H1 (cell line): ENCODE measurements around the gene POLDIP2. TPM values are rescaled to one million over a fixed set of nuclear protein-coding genes. Genes with fewer than 3 reads are reported as not detected.

ENCODE experiments used
- CTCF ChIA-PET: fragments of 300-600 bp; sonication (Branson Sonifier 250); formaldehyde crosslinking; loops from one replicate; lab custom pipeline; 2021; ENCODE audit not compliant: partially characterized antibody; lab: Charles Lee
- POLR2A ChIA-PET: fragments of 300-600 bp; sonication (Branson Sonifier 250); formaldehyde crosslinking; loops from one replicate; lab custom pipeline; 2021; ENCODE audit warnings: inconsistent platforms; ENCODE audit not compliant: partially characterized antibody; lab: Charles Lee
- DNase-seq, 2 experiments: peaks; one replicate each; pipeline versions ENCODE4 v3.0.0 to v3.0.0-alpha.2; 2010 to 2022; ENCODE audit warnings: low spot score in 2 of 2, low read depth in 1 of 2, mixed read lengths in 1 of 2
- FAIRE-seq: peaks from 2 replicates; lab custom pipeline; 2011; peaks lifted over from hg19 to GRCh38; lab: Jason Lieb, UNC
- H2AFZ ChIP-seq: 2 replicates; pipeline ENCODE4 v1.8.1; 2012; ENCODE audit warnings: low read length, inconsistent platforms
- H2AK5ac ChIP-seq: 2 replicates; pipeline ENCODE4 v1.6.1; 2013; ENCODE audit warnings: low read depth, low read length
- H2BK120ac ChIP-seq: replicated peaks from 2 replicates; pipeline ENCODE3; 2013; ENCODE audit warnings: low read depth, low read length, inconsistent platforms
- H2BK12ac ChIP-seq: 2 replicates; pipeline ENCODE4 v1.6.1; 2013; ENCODE audit warnings: low read depth, low read length
- H2BK15ac ChIP-seq: 2 replicates; pipeline ENCODE4 v1.6.1; 2013; ENCODE audit warnings: low read length
- H2BK20ac ChIP-seq: 2 replicates; pipeline ENCODE4 v1.6.1; 2013; ENCODE audit warnings: low read length
- H2BK5ac ChIP-seq: 2 replicates; pipeline ENCODE4 v1.6.1; 2013; ENCODE audit warnings: low read depth, low read length
- H3K14ac ChIP-seq: 2 replicates; pipeline ENCODE4 v1.6.1; 2013; ENCODE audit warnings: inconsistent platforms; ENCODE audit not compliant: insufficient read length
- H3K18ac ChIP-seq: 2 replicates; pipeline ENCODE4 v1.6.1; 2013; ENCODE audit warnings: low read length; ENCODE audit errors: extremely low read depth
- H3K23ac ChIP-seq: 2 replicates; pipeline ENCODE4 v1.6.1; 2013; ENCODE audit warnings: inconsistent platforms; ENCODE audit not compliant: insufficient read length
- H3K23me2 ChIP-seq: 2 replicates; pipeline ENCODE4 v1.6.1; 2013; ENCODE audit warnings: low read depth, low read length
- H3K27ac ChIP-seq: 2 replicates; pipeline ENCODE4 v1.6.1; 2011; ENCODE audit warnings: low read depth, low read length, inconsistent platforms
- H3K27me3 ChIP-seq, 4 experiments: replicated peaks in 1 of 4; 1 replicate in 1 of 4; 2 replicates in 3 of 4; pipeline versions ENCODE4 v1.6.1 to v1.8.1; 2011 to 2013; ENCODE audit warnings: low read length in 3 of 4, mild to moderate bottlenecking in 3 of 4, inconsistent platforms in 2 of 4, mixed read lengths in 2 of 4, moderate library complexity in 1 of 4; ENCODE audit not compliant: control insufficient read depth in 3 of 4, insufficient read depth in 3 of 4; ENCODE audit errors: extremely low read depth in 1 of 4
- H3K36me3 ChIP-seq, 4 experiments: 2 replicates each; pipeline versions ENCODE4 v1.6.1 to v1.8.1; 2011 to 2013; ENCODE audit warnings: mild to moderate bottlenecking in 4 of 4, low read length in 3 of 4, moderate library complexity in 2 of 4, control low read depth in 1 of 4, inconsistent platforms in 1 of 4; ENCODE audit not compliant: insufficient read depth in 4 of 4, control insufficient read depth in 2 of 4
- H3K4ac ChIP-seq: replicated peaks from 2 replicates; pipeline ENCODE3; 2013; ENCODE audit warnings: low read length, low read depth, mixed read lengths, inconsistent platforms; ENCODE audit not compliant: insufficient read length
- H3K4me1 ChIP-seq, 4 experiments: replicated peaks in 1 of 4; 1 replicate in 1 of 4; 2 replicates in 3 of 4; pipeline versions ENCODE4 v1.6.1 to v1.8.1; 2011 to 2013; ENCODE audit warnings: low read length in 3 of 4, inconsistent platforms in 2 of 4, mixed read lengths in 1 of 4; ENCODE audit not compliant: insufficient read depth in 4 of 4, control insufficient read depth in 3 of 4
- H3K4me2 ChIP-seq, 2 experiments: 2 replicates each; pipeline versions ENCODE4 v1.6.1 to v1.8.1; 2011 to 2013; ENCODE audit warnings: low read depth in 2 of 2, low read length in 2 of 2, control low read depth in 1 of 2, inconsistent platforms in 1 of 2, mild to moderate bottlenecking in 1 of 2; ENCODE audit not compliant: insufficient read depth in 1 of 2
- H3K4me3 ChIP-seq, 4 experiments: fragments of 200-600, 300-600 bp in 1 of 4; sonication (generic), shearing (Covaris generic), sonication (Bioruptor Twin) in 1 of 4; 2 replicates each; pipeline versions ENCODE4 v1.5.1 to v1.8.1; 2011 to 2016; ENCODE audit warnings: low read length in 4 of 4, low read depth in 3 of 4, control low read depth in 2 of 4, inconsistent platforms in 2 of 4, mild to moderate bottlenecking in 2 of 4, mixed read lengths in 1 of 4, moderate library complexity in 1 of 4; ENCODE audit not compliant: insufficient read depth in 2 of 4; ENCODE audit errors: extremely low read depth in 1 of 4
- H3K56ac ChIP-seq: replicated peaks from 2 replicates; pipeline ENCODE3; 2013; ENCODE audit warnings: low read depth, mild to moderate bottlenecking, mixed read lengths, low read length, inconsistent platforms; ENCODE audit not compliant: insufficient read length
- H3K79me1 ChIP-seq: 2 replicates; pipeline ENCODE4 v1.6.1; 2013; ENCODE audit warnings: low read depth, low read length, control low read depth
- H3K79me2 ChIP-seq, 2 experiments: 2 replicates each; pipeline versions ENCODE4 v1.6.1 to v1.8.1; 2012 to 2013; ENCODE audit warnings: low read length in 2 of 2, mild to moderate bottlenecking in 2 of 2, inconsistent platforms in 1 of 2; ENCODE audit not compliant: insufficient read depth in 2 of 2, control insufficient read depth in 1 of 2
- H3K9ac ChIP-seq, 4 experiments: replicated peaks in 1 of 4; 1 replicate in 1 of 4; 2 replicates in 3 of 4; pipeline versions ENCODE4 v1.6.1 to v1.8.1; 2011 to 2013; ENCODE audit warnings: low read depth in 3 of 4, low read length in 3 of 4, control low read depth in 2 of 4, mild to moderate bottlenecking in 2 of 4, moderate library complexity in 2 of 4, inconsistent platforms in 1 of 4; ENCODE audit errors: extremely low read depth in 1 of 4
- H3K9me3 ChIP-seq, 2 experiments: 2 replicates each; pipeline versions ENCODE4 v1.6.1 to v1.8.1; 2012 to 2013; ENCODE audit warnings: mild to moderate bottlenecking in 2 of 2, moderate library complexity in 2 of 2, control low read depth in 1 of 2, inconsistent platforms in 1 of 2, low read depth in 1 of 2, low read length in 1 of 2, mixed read lengths in 1 of 2; ENCODE audit not compliant: insufficient read depth in 2 of 2
- H4K20me1 ChIP-seq, 2 experiments: replicated peaks in 1 of 2; 2 replicates each; pipeline versions ENCODE3 to v1.8.1; 2011 to 2013; ENCODE audit warnings: inconsistent platforms in 2 of 2, low read length in 2 of 2, mild to moderate bottlenecking in 1 of 2; ENCODE audit not compliant: insufficient read depth in 2 of 2, control insufficient read depth in 1 of 2
- H4K5ac ChIP-seq: 2 replicates; pipeline ENCODE4 v1.6.1; 2013; ENCODE audit warnings: low read length, low read depth, mixed read lengths, inconsistent platforms; ENCODE audit not compliant: insufficient read length
- H4K8ac ChIP-seq: 2 replicates; pipeline ENCODE4 v1.8.0; 2013; ENCODE audit warnings: mild to moderate bottlenecking, moderate library complexity, low read length, inconsistent platforms; ENCODE audit not compliant: insufficient read depth; ENCODE audit errors: extremely low read depth
- H4K91ac ChIP-seq: replicated peaks from 2 replicates; pipeline ENCODE3; 2013; ENCODE audit warnings: low read length, mixed read lengths, inconsistent platforms; ENCODE audit not compliant: insufficient read length
- BACH1 ChIP-seq: IDR thresholded peaks from 2 replicates; pipeline ENCODE4 v1.6.1; 2012; ENCODE audit warnings: low read length, improper control_type of control experiment
- CBX8 ChIP-seq: fragments of 300-800, 300-1000 bp; sonication (generic); IDR thresholded peaks from 2 replicates; pipeline ENCODE4 v1.7.1; 2016; ENCODE audit warnings: low read depth, low read length, borderline replicate concordance
- CTBP2 ChIP-seq: IDR thresholded peaks from 2 replicates; pipeline ENCODE4 v1.7.0; 2011; ENCODE audit warnings: borderline replicate concordance, mild to moderate bottlenecking, moderate library complexity, mixed read lengths, low read length; ENCODE audit not compliant: insufficient read depth, insufficient read length
- GABPA ChIP-seq: IDR thresholded peaks from 2 replicates; pipeline ENCODE4 v1.6.1; 2011; ENCODE audit warnings: mild to moderate bottlenecking, low read length, moderate library complexity, borderline replicate concordance; ENCODE audit not compliant: insufficient read depth
- SAP30 ChIP-seq: fragments of 300-600 bp; sonication (generic); IDR thresholded peaks from 2 replicates; pipeline ENCODE4 v1.7.1; 2012; ENCODE audit warnings: low read length, moderate library complexity, mild to moderate bottlenecking, inconsistent platforms; ENCODE audit not compliant: insufficient read depth, insufficient replicate concordance
- WGBS, 2 experiments: shearing (Covaris generic) in 1 of 2; methylation state at CpG; one replicate each; pipeline versions ENCODE4 v1.1.6 to v1.1.7; 2013 to 2015; ENCODE audit warnings: low lambda C conversion rate in 2 of 2, mixed read lengths in 2 of 2, inconsistent platforms in 1 of 2, low coverage in 1 of 2, missing lambda C conversion rate in 1 of 2; ENCODE audit not compliant: insufficient replicate concordance in 2 of 2, insufficient coverage in 1 of 2, insufficient read length in 1 of 2; ENCODE audit errors: extremely low coverage in 1 of 2, missing lambda C conversion rate in 1 of 2; 5-methylcytosine and 5-hydroxymethylcytosine counted together
- polyA plus RNA-seq, 7 experiments: library from polyadenylated mRNA; depleted of rRNA in 3 of 7; stranded (reverse) in 5 of 7; unstranded in 2 of 7; fragments of >200 nt in 5 of 7; fragments of 200-250 nt in 2 of 7; gene quantifications; 1 replicate in 5 of 7; 2 replicates in 1 of 7; 4 replicates in 1 of 7; pipeline versions ENCODE4 v1.2.1 to v1.2.3, GENCODE V29; 2011 to 2013; ENCODE audit warnings: missing spikeins in 2 of 7, mixed read lengths in 2 of 7
- total RNA-seq: library from RNA; stranded (reverse); fragmentation: NEBNext Ultra II Directional; extraction: Animal tissue kit (Norgen Biotek cat#: 25700); gene quantifications from 2 replicates; pipeline ENCODE4 v1.2.1, GENCODE V29; 2021

Gene POLDIP2
- total and polyA plus RNA-seq, 2 of the 8 experiments (the other 6 are each of a cell fraction or from before 2014, with no cell fraction given): 74.0 to 76.1 TPM

- Histone ChIP-seq H3K14ac (no peak overlapping the region), H4K8ac (no peak overlapping the region), H3K23ac (no peak overlapping the region), H2AFZ (no peak overlapping the region), H3K4me1 (peaks cover 0 to 4% (median 0%) of the 10 kb centered on the region in 4 experiments; a peak in 3 of 7 replicates), H3K79me1 (no peaks in the 10 kb centered on the region), H3K9me3 (no peaks in the 10 kb centered on the region), H3K4me3 (no peak overlapping the region), H3K27ac (no peak overlapping the region), H3K18ac (no peak overlapping the region), H3K79me2 (no peaks in the 10 kb centered on the region), H3K36me3 (peaks cover 13 to 47% (median 35%) of the 10 kb centered on the region in 4 experiments), H4K5ac (no peak overlapping the region), H3K56ac (no peak overlapping the region), H4K91ac (no peak overlapping the region), H2BK15ac (no peak overlapping the region), H2BK12ac (no peak overlapping the region), H3K4ac (no peak overlapping the region), H3K9ac (no peak overlapping the region), H2BK120ac (no peak overlapping the region), H3K27me3 (no peaks in the 10 kb centered on the region), H2BK20ac (no peak overlapping the region), H2BK5ac (no peak overlapping the region), H2AK5ac (no peak overlapping the region), H3K4me2 (no peak overlapping the region), H3K23me2 (no peaks in the 10 kb centered on the region), H4K20me1 (peaks cover 11 to 17% of the 10 kb centered on the region in 2 experiments)
- CTCF ChIA-PET: interaction anchor here (1.0 kb wide), 1 partner anchor 9 kb away, joined by 3 read pairs; the partner anchor contains the start of gene TNFAIP1
- FAIRE-seq (no peak), DNase-seq (no peak)
- POLR2A ChIA-PET: interaction anchor here (1.0 to 9.7 kb wide), 5 partner anchors 9 to 42 kb away, joined by 3 to 92 read pairs (median 5); partner anchors contain the start of genes IFT20, POLDIP2 and TNFAIP1
- TF ChIP-seq SAP30 (no peak), CBX8 (no peak), GABPA (no peak), BACH1 (no peak), CTBP2 (no peak)
- WGBS, 2 experiments: 92% methylated on average over 19 of the region's 19 CpGs; no CpG with 5 or more reads in 1 of the 2 experiments
Measured at GRCh38 chr17:28344435-28344901, 12.9 kb downstream of the POLDIP2 start.
